IMR-90 (cell line): Measurements from ENCODE around the gene TTC9. TPM values are rescaled to one million over a fixed set of nuclear protein-coding genes. Genes with fewer than 3 reads are reported as not detected.

Experiments used
- ATAC-seq: fragments of 200-7000 bp; cut with Tn5 transposase; 2 replicates; pipeline ENCODE4 v1.9.1; 2020; ENCODE audit warnings: low read depth, mild to moderate bottlenecking, moderate library complexity
- BruUV-seq: library from RNA; stranded (reverse); fragments of 400-500 nt; replicated peaks from 2 replicates; lab custom pipeline; 2021; lab: Mats Ljungman, UMichigan
- CTCF ChIA-PET: fragments of 300-600 bp; formaldehyde crosslinking; extraction: SDS; loops from one replicate; lab custom pipeline; 2021; ENCODE audit warnings: antibody characterized with exemption; lab: Yijun Ruan, JAX
- POLR2A ChIA-PET: fragments of 300-600 bp; sonication (Branson Sonifier 250); formaldehyde crosslinking; loops from one replicate; lab custom pipeline; 2022; ENCODE audit warnings: antibody characterized with exemption; ENCODE audit not compliant: unreplicated experiment; lab: Charles Lee
- DNase-seq: peaks from one replicate; pipeline ENCODE4 v3.0.0; 2013
- H2AFZ ChIP-seq: replicated peaks from 2 replicates; pipeline ENCODE3; 2013; ENCODE audit warnings: low read length, mild to moderate bottlenecking; ENCODE audit not compliant: poor library complexity
- H2AK5ac ChIP-seq: 2 replicates; pipeline ENCODE4 v1.6.1; 2013; ENCODE audit warnings: low read depth, low read length, inconsistent platforms
- H2AK9ac ChIP-seq: replicated peaks from 2 replicates; pipeline ENCODE3; 2013; ENCODE audit warnings: mild to moderate bottlenecking, low read depth, low read length, moderate library complexity; ENCODE audit not compliant: poor library complexity
- H2BK120ac ChIP-seq: 2 replicates; pipeline ENCODE4 v1.6.1; 2013; ENCODE audit warnings: low read depth, low read length, inconsistent platforms
- H2BK15ac ChIP-seq: 3 replicates; pipeline ENCODE4 v1.6.1; 2013; ENCODE audit warnings: low read depth, low read length, inconsistent platforms
- H2BK20ac ChIP-seq: 2 replicates; pipeline ENCODE4 v1.6.1; 2013; ENCODE audit warnings: low read depth, mild to moderate bottlenecking, inconsistent platforms, low read length, moderate library complexity
- H2BK5ac ChIP-seq: 2 replicates; pipeline ENCODE4 v1.6.1; 2013; ENCODE audit warnings: mild to moderate bottlenecking, low read depth, low read length, inconsistent platforms; ENCODE audit not compliant: poor library complexity, severe bottlenecking
- H3K14ac ChIP-seq: replicated peaks from 2 replicates; pipeline ENCODE4 v1.6.1; 2013; ENCODE audit warnings: low read depth, low read length, inconsistent platforms
- H3K18ac ChIP-seq: 2 replicates; pipeline ENCODE4 v1.6.1; 2013; ENCODE audit warnings: low read depth, low read length, control low read depth
- H3K23ac ChIP-seq: 2 replicates; pipeline ENCODE4 v1.6.1; 2013; ENCODE audit warnings: low read depth, low read length, inconsistent platforms
- H3K27ac ChIP-seq: 2 replicates; pipeline ENCODE4 v1.5.1; 2013; ENCODE audit warnings: mild to moderate bottlenecking, control low read depth, low read length; ENCODE audit not compliant: insufficient read depth
- H3K27me3 ChIP-seq: 2 replicates; pipeline ENCODE4 v1.6.1; 2013; ENCODE audit warnings: low read length; ENCODE audit not compliant: control insufficient read depth, insufficient read depth
- H3K36me3 ChIP-seq: 2 replicates; pipeline ENCODE4 v1.6.1; 2013; ENCODE audit warnings: low read length, mixed read lengths; ENCODE audit not compliant: control insufficient read depth, insufficient read depth
- H3K4ac ChIP-seq: 2 replicates; pipeline ENCODE4 v1.6.1; 2013; ENCODE audit warnings: low read depth, low read length, inconsistent platforms
- H3K4me1 ChIP-seq: 2 replicates; pipeline ENCODE4 v1.6.1; 2013; ENCODE audit warnings: low read length, mixed read lengths; ENCODE audit not compliant: control insufficient read depth, insufficient read depth
- H3K4me2 ChIP-seq: 2 replicates; pipeline ENCODE4 v1.6.1; 2013; ENCODE audit warnings: low read depth, mild to moderate bottlenecking, control low read depth, low read length, moderate library complexity
- H3K4me3 ChIP-seq: 2 replicates; pipeline ENCODE4 v1.5.1; 2013; ENCODE audit warnings: low read depth, mild to moderate bottlenecking, control low read depth, low read length, moderate library complexity; ENCODE audit not compliant: insufficient read depth
- H3K56ac ChIP-seq: 2 replicates; pipeline ENCODE4 v1.6.1; 2013; ENCODE audit warnings: low read length, inconsistent platforms; ENCODE audit not compliant: insufficient read depth; ENCODE audit errors: extremely low read depth
- H3K79me1 ChIP-seq, 2 experiments: 2 replicates each; pipeline ENCODE4 v1.6.1; 2013; ENCODE audit warnings: low read length in 2 of 2, inconsistent platforms in 1 of 2, low read depth in 1 of 2
- H3K9ac ChIP-seq: 2 replicates; pipeline ENCODE4 v1.6.1; 2013; ENCODE audit warnings: low read depth, low read length, control low read depth
- H3K9me1 ChIP-seq: 2 replicates; pipeline ENCODE4 v1.6.1; 2013; ENCODE audit warnings: low read length, inconsistent platforms; ENCODE audit not compliant: insufficient read depth
- H3K9me3 ChIP-seq: 2 replicates; pipeline ENCODE4 v1.6.1; 2013; ENCODE audit warnings: low read length; ENCODE audit not compliant: control insufficient read depth, insufficient read depth
- H4K20me1 ChIP-seq: 2 replicates; pipeline ENCODE4 v1.6.1; 2013; ENCODE audit warnings: low read length, inconsistent platforms; ENCODE audit not compliant: insufficient read depth
- H4K5ac ChIP-seq: 2 replicates; pipeline ENCODE4 v1.6.1; 2013; ENCODE audit warnings: mild to moderate bottlenecking, low read depth, low read length, control low read depth
- H4K8ac ChIP-seq, 2 experiments: 2 replicates each; pipeline ENCODE4 v1.6.1; 2013; ENCODE audit warnings: low read depth in 2 of 2, low read length in 2 of 2, control low read depth in 1 of 2, inconsistent platforms in 1 of 2
- H4K91ac ChIP-seq: 2 replicates; pipeline ENCODE4 v1.6.1; 2013; ENCODE audit warnings: low read depth, low read length, inconsistent platforms; ENCODE audit not compliant: insufficient read depth
- BHLHE40 ChIP-seq: fragments of 150-350 bp; IDR thresholded peaks from 2 replicates; pipeline ENCODE4 v1.6.1; 2016; ENCODE audit warnings: mild to moderate bottlenecking, low read depth, low read length
- FOS ChIP-seq: fragments of 150-350 bp; IDR thresholded peaks from 2 replicates; pipeline ENCODE4 v1.6.1; 2016; ENCODE audit warnings: low read depth, low read length
- MAZ ChIP-seq: IDR thresholded peaks from 2 replicates; pipeline ENCODE4 v1.6.1; 2012; ENCODE audit warnings: low read depth, mild to moderate bottlenecking, low read length, improper control_type of control experiment, moderate library complexity, borderline replicate concordance
- MXI1 ChIP-seq: IDR thresholded peaks from 2 replicates; pipeline ENCODE4 v1.6.1; 2012; ENCODE audit warnings: low read depth, mild to moderate bottlenecking, low read length, moderate library complexity, borderline replicate concordance
- POLR2A ChIP-seq: IDR thresholded peaks from 2 replicates; pipeline ENCODE4 v1.6.1; 2012; ENCODE audit warnings: mild to moderate bottlenecking, low read depth, low read length
- RAD21 ChIP-seq: IDR thresholded peaks from 2 replicates; pipeline ENCODE4 v1.6.1; 2012; ENCODE audit warnings: low read length, improper control_type of control experiment
- RCOR1 ChIP-seq: IDR thresholded peaks from 2 replicates; pipeline ENCODE4 v1.6.1; 2012; ENCODE audit warnings: mild to moderate bottlenecking, low read length, improper control_type of control experiment; ENCODE audit not compliant: insufficient replicate concordance
- RFX5 ChIP-seq: IDR thresholded peaks from 2 replicates; pipeline ENCODE4 v1.8.0; 2012; ENCODE audit warnings: low read depth, mild to moderate bottlenecking, low read length, moderate library complexity
- SMC3 ChIP-seq: fragments of 150-350 bp; IDR thresholded peaks from 2 replicates; pipeline ENCODE4 v1.6.1; 2016; ENCODE audit warnings: low read depth, mild to moderate bottlenecking, antibody characterized with exemption, low read length, moderate library complexity
- WGBS, 2 experiments: methylation state at CpG; one replicate each; pipeline versions ENCODE4 v1.1.5 to v1.1.7; 2013; ENCODE audit warnings: missing lambda C conversion rate in 2 of 2; ENCODE audit not compliant: insufficient read length in 1 of 2; ENCODE audit errors: extremely low coverage in 2 of 2; 5-methylcytosine and 5-hydroxymethylcytosine counted together
- dilution Hi-C: fragments of 300-500 bp; cut with HindIII; formaldehyde crosslinking; loops from one replicate; pipeline ENCODE4 v1.14.3; 2018; ENCODE audit warnings: low sequenced_read_pairs; ENCODE audit not compliant: unreplicated experiment
- in situ Hi-C: fragments of 300-500 bp; cut with MboI; formaldehyde crosslinking; loops from 3 replicates; pipeline ENCODE4 v1.14.3; 2019; ENCODE audit warnings: low sequenced_read_pairs, inconsistent platforms, mixed read lengths
- intact Hi-C: fragments of 100-400 bp; cut with micrococcal nuclease; formaldehyde crosslinking; loops from 2 replicates; pipeline ENCODE4 v1.10.0; 2022
- polyA plus RNA-seq, 3 experiments: library from polyadenylated mRNA; depleted of rRNA; stranded (reverse); fragments of >200 nt; gene quantifications; 2 replicates each; pipeline ENCODE4 v1.2.3, GENCODE V29; 2012; ENCODE audit warnings: low replicate concordance in 1 of 3
- total RNA-seq: library from RNA; depleted of rRNA; stranded (reverse); fragments of >200 nt; gene quantifications from 2 replicates; pipeline ENCODE4 v1.2.3, GENCODE V29; 2012
- TF ChIP-seq, protein P1 (sequence below): fragments of 150-350 bp; IDR thresholded peaks from 2 replicates; pipeline ENCODE4 v1.6.1; 2016; ENCODE audit warnings: low read depth, mild to moderate bottlenecking, low read length, moderate library complexity, borderline replicate concordance
- TF ChIP-seq, protein P2 (sequence below): conservative IDR thresholded peaks from 2 replicates; pipeline ENCODE4 v1.5.1; 2012; ENCODE audit warnings: mild to moderate bottlenecking, low read depth, low read length, improper control_type of control experiment

Gene TTC9
- total and polyA plus RNA-seq, 2 of the 4 experiments (the other 2 are of a cell fraction): 0.02 TPM; not detected in 1

GRCh38 chr14:70670992-70671651 lies 29.4 kb downstream of the TTC9 start:
- H2AK9ac ChIP-seq: no peak overlapping the region
- no TSS peak for BruUV-seq
- ATAC-seq (no peak), DNase-seq (no peak)
- H3K4me1 ChIP-seq: no peaks in the 10 kb centered on the region; the same call in 1 of the 2 replicates
- H3K79me1 ChIP-seq: no peaks in the 10 kb centered on the region
- H4K91ac ChIP-seq: no peak overlapping the region
- H3K4me2 ChIP-seq: no peak overlapping the region
- 88% methylated on average over 5 of the region's 15 CpGs; no CpG with 5 or more reads in 1 of the 2 experiments for WGBS, 2 experiments
- H2AK5ac ChIP-seq: no peak overlapping the region
- dilution Hi-C loops (no loop called here), intact Hi-C loops (no loop called here), in situ Hi-C loops (no loop called here)
- no peak overlapping the region for H3K18ac ChIP-seq
- H2BK20ac ChIP-seq: no peak overlapping the region
- H2BK5ac ChIP-seq: no peak overlapping the region
- H4K5ac ChIP-seq: no peak overlapping the region
- H4K8ac ChIP-seq: no peak overlapping the region
- H3K36me3 ChIP-seq: no peaks in the 10 kb centered on the region
- H2BK120ac ChIP-seq: no peak overlapping the region
- H3K9me3 ChIP-seq: no peaks in the 10 kb centered on the region
- H3K4me3 ChIP-seq: no peak overlapping the region
- H3K27ac ChIP-seq: no peak overlapping the region
- H3K9me1 ChIP-seq: no peaks in the 10 kb centered on the region
- H2BK15ac ChIP-seq: no peak overlapping the region
- ChIA-PET POLR2A (no interaction called here), CTCF (no interaction called here)
- H3K4ac ChIP-seq: no peak overlapping the region
- no peaks in the 10 kb centered on the region for H4K20me1 ChIP-seq
- peaks cover 4% of the 10 kb centered on the region; the same call in 1 of the 2 replicates for H3K27me3 ChIP-seq
- H3K9ac ChIP-seq: no peak overlapping the region
- H3K23ac ChIP-seq: no peak overlapping the region
- H2AFZ ChIP-seq: no peak overlapping the region
- no peak overlapping the region for H3K56ac ChIP-seq
- TF ChIP-seq RFX5 (no peak), SMC3 (no peak), FOS (no peak), RCOR1 (no peak), BHLHE40 (no peak), MAZ (no peak), RAD21 (no peak), MXI1 (no peak), POLR2A (no peak)
- TF ChIP-seq, protein P1, sequence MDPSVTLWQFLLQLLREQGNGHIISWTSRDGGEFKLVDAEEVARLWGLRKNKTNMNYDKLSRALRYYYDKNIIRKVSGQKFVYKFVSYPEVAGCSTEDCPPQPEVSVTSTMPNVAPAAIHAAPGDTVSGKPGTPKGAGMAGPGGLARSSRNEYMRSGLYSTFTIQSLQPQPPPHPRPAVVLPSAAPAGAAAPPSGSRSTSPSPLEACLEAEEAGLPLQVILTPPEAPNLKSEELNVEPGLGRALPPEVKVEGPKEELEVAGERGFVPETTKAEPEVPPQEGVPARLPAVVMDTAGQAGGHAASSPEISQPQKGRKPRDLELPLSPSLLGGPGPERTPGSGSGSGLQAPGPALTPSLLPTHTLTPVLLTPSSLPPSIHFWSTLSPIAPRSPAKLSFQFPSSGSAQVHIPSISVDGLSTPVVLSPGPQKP: no peak
- TF ChIP-seq, protein P2, sequence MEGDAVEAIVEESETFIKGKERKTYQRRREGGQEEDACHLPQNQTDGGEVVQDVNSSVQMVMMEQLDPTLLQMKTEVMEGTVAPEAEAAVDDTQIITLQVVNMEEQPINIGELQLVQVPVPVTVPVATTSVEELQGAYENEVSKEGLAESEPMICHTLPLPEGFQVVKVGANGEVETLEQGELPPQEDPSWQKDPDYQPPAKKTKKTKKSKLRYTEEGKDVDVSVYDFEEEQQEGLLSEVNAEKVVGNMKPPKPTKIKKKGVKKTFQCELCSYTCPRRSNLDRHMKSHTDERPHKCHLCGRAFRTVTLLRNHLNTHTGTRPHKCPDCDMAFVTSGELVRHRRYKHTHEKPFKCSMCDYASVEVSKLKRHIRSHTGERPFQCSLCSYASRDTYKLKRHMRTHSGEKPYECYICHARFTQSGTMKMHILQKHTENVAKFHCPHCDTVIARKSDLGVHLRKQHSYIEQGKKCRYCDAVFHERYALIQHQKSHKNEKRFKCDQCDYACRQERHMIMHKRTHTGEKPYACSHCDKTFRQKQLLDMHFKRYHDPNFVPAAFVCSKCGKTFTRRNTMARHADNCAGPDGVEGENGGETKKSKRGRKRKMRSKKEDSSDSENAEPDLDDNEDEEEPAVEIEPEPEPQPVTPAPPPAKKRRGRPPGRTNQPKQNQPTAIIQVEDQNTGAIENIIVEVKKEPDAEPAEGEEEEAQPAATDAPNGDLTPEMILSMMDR: no peak
- H3K14ac ChIP-seq: no peak overlapping the region
